Right lobe of liver (tissue), 6 donors: ENCODE data around the gene HDAC1. TPM values are rescaled to one million over a fixed set of nuclear protein-coding genes. Genes with fewer than 3 reads are reported as not detected.

Experiments used
- ATAC-seq, 4 donors: fragments of 200-7000 bp; cut with Tn5 transposase; one replicate each; pipeline ENCODE4 v1.9.1; 2020; ENCODE audit warnings: mild to moderate bottlenecking in 4 of 4, moderate library complexity in 4 of 4
- DNase-seq, 3 donors: peaks; one replicate each; pipeline ENCODE4 v3.0.0-alpha.2; 2020
- H3K27ac ChIP-seq, 3 donors: fragments of 200-600 bp; one replicate each; pipeline ENCODE4 v1.8.0; 2022
- H3K27me3 ChIP-seq, 2 donors: fragments of 200-600 bp; one replicate each; pipeline ENCODE4 v1.8.0; 2022
- H3K36me3 ChIP-seq, 4 donors: fragments of 200-600 bp; sonication (generic) in 1 of 4; one replicate each; pipeline versions ENCODE4 v1.5.1 to v1.8.0; 2017 to 2022; ENCODE audit warnings: control low read depth in 1 of 4
- H3K4me1 ChIP-seq, 4 donors: fragments of 200-600 bp; sonication (generic) in 1 of 4; one replicate each; pipeline versions ENCODE4 v1.5.1 to v1.8.0; 2017 to 2022; ENCODE audit warnings: control low read depth in 1 of 4
- H3K4me3 ChIP-seq, 3 donors: fragments of 200-600 bp; one replicate each; pipeline ENCODE4 v1.8.0; 2022
- H3K9me3 ChIP-seq, 4 donors: fragments of 200-600 bp; sonication (generic) in 1 of 4; one replicate each; pipeline versions ENCODE4 v1.5.1 to v1.8.0; 2017 to 2022; ENCODE audit warnings: control low read depth in 1 of 4
- POLR2A ChIP-seq: fragments of 450-650 bp; IDR thresholded peaks from one replicate; pipeline ENCODE4 v1.6.1; 2017; ENCODE audit warnings: antibody characterized with exemption, mild to moderate bottlenecking
- WGBS: methylation state at CpG from one replicate; pipeline ENCODE4 v1.1.6; 2018; ENCODE audit warnings: low coverage, low lambda C conversion rate; ENCODE audit not compliant: insufficient coverage; ENCODE audit errors: missing lambda C conversion rate; 5-methylcytosine and 5-hydroxymethylcytosine counted together
- intact Hi-C, 2 donors: fragments of 100-400 bp; cut with DNase I; formaldehyde crosslinking; loops; one replicate each; pipeline versions ENCODE4 v1.11.2 to v1.14.1; 2022
- total RNA-seq, 6 experiments: library from RNA; depleted of rRNA in 2 of 6; stranded (reverse); fragments of >200 nt in 2 of 6; fragmentation: NEBNext Ultra II Directional in 3 of 6; extraction: Animal tissue kit (Norgen Biotek cat#: 25700) in 3 of 6; gene quantifications; one replicate each; pipeline versions ENCODE4 v1.1.0 to v1.2.4, GENCODE V29; 2016 to 2023
- TF ChIP-seq, protein P1 (sequence below), 4 donors: fragments of 200-600 bp in 3 of 4; fragments of 450-650 bp in 1 of 4; IDR thresholded peaks; one replicate each; pipeline versions ENCODE4 v1.5.1 to v1.8.0; 2016 to 2022; ENCODE audit warnings: antibody characterized with exemption in 4 of 4, mild to moderate bottlenecking in 2 of 4
- donor health status: DM: no; HTN: yes; CAD: no.
- donor health status: DM: no; HTN: no; CAD: no.
- donor health status: DM: no; HTN: no; CAD: no.
- donor health status: DM: no; HTN: yes; CAD: no.
- donor health status: DM: no; HTN: yes; CAD: no.

Gene HDAC1
- total RNA-seq, 6 experiments from 2014 or later, result 24.0 to 40.6 (median 32.4) TPM

DNA sequence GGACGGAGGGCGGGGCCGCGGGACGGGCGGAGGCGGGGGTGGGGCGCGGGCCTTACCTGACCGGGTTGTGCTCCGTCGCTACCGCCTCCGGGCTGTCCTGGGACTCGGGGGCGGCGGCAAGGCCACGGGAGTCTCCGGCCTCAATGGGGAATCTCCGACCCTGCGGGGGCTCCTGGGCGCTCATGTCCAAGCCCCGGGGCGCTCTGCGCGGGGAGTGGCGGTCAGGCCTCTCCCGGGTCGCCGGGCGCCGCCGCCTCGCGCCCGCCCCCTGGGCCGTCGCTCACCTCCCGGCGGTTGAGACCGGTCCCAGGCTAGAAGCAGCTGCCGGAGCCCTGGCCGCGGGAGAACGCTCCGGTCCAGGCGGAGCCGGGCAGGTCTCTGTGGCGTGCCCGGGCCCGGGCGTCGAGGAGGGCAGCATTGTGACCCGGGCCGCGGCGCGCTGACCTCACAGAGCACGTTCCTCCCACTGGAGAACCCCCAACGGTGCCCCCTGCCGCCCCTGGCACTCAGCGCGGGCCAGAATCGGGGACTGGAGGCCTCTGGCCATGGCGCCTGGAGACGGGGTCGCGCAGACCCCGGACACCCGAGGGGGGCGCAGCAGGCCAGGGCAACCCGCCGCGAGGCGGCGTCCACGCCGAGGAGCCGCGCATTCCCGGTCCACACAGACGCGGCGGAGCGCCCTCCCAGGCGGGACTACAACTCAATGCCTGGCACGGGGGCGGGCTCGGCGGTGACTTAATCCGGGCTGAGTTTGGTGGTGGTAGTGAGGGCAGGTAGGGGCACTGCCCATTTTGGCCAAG is 70.0 kb downstream of the HDAC1 start:
- Histone ChIP-seq H3K4me1 (peaks cover 0 to 24% (median 6%) of the 10 kb centered on the region in 4 donors), H3K27me3 (no peaks in the 10 kb centered on the region), H3K36me3 (peaks cover 0 to 24% (median 4%) of the 10 kb centered on the region in 4 donors), H3K27ac (peak overlapping the region; percentile 13 to 37 (median 29)), H3K9me3 (no peaks in the 10 kb centered on the region), H3K4me3 (peak overlapping the region; percentile 17 to 43 (median 36))
- ATAC-seq (peak; percentile 66 to 72 (median 71)), DNase-seq (peak; percentile 67 to 79 (median 67))
- intact Hi-C loops, result loop anchor here in 1 of 2 donors (10.0 kb wide), 1 partner anchor 147 kb away; no protein-coding TSS in a partner anchor
- no peak for TF ChIP-seq POLR2A
- TF ChIP-seq, protein P1, sequence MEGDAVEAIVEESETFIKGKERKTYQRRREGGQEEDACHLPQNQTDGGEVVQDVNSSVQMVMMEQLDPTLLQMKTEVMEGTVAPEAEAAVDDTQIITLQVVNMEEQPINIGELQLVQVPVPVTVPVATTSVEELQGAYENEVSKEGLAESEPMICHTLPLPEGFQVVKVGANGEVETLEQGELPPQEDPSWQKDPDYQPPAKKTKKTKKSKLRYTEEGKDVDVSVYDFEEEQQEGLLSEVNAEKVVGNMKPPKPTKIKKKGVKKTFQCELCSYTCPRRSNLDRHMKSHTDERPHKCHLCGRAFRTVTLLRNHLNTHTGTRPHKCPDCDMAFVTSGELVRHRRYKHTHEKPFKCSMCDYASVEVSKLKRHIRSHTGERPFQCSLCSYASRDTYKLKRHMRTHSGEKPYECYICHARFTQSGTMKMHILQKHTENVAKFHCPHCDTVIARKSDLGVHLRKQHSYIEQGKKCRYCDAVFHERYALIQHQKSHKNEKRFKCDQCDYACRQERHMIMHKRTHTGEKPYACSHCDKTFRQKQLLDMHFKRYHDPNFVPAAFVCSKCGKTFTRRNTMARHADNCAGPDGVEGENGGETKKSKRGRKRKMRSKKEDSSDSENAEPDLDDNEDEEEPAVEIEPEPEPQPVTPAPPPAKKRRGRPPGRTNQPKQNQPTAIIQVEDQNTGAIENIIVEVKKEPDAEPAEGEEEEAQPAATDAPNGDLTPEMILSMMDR (IDR thresholded peaks at IDR 0.05), result peak; percentile 20 to 42 (median 34)
- WGBS, result 0% methylated on average over 2 of the region's 91 CpGs

DNA sequence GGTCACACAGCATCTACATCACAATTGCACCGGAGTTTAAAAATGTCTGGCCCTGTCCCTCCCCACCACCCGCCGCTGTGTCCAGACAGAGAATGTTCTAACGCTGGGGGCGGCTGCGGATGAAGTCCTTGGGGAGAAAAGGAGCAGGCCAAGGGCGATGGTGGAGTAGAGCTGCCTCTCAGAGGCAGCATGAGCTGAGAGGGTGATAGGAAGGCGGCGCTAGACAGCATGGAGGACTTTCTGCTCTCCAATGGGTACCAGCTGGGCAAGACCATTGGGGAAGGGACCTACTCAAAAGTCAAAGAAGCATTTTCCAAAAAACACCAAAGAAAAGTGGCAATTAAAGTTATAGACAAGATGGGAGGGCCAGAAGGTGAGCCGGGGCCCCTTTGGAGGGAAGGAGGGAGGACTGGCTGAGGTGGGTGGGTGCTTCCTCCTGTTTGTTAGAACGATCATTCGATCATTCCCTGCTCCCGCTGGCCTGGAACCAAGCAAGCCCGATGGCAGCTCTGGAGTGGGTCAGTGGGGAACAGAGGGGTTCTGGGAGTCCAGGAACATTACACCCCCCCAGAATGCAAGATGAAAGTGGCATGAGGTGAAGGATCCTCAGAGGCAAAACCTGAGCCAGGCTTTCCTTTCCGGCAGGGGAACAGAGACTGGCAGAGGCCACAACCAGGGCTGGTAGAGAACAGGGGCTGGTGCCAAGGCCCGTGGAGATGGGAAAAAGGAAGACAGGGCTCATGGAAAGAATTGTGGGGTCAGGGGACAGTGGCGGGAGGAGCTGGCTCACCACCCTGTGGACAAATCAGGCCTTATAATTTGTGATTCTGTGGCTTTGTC is 70.8 kb downstream of the HDAC1 start, which contains the start of the genes FAM229A and TSSK3:
Gene FAM229A, minus strand, starts transcription at position 12 of the 840 bp plus-strand sequence. CDS start 394 bp downstream, outside the sequence.
Gene TSSK3, plus strand, starts transcription at position 66 of the 840 bp plus-strand sequence. Its CDS starts 163 bp downstream, at position 229.
- H3K4me1 ChIP-seq, result peaks cover 0 to 23% (median 6%) of the 10 kb centered on the region in 4 donors
- H3K9me3 ChIP-seq, result no peaks in the 10 kb centered on the region
- WGBS, result 74% methylated on average over 17 of the region's 17 CpGs
- TF ChIP-seq, protein P1 (IDR thresholded peaks at IDR 0.05), result no peak
- TF ChIP-seq POLR2A, result no peak
- peak in 1 of 4 donors; percentile 2 for ATAC-seq
- H3K4me3 ChIP-seq, result peak within 1 kb of the TSS; percentile 17 to 43 (median 36)
- H3K36me3 ChIP-seq, result peaks cover 0 to 33% (median 6%) of the 10 kb centered on the region in 4 donors
- DNase-seq, result no peak
- no peaks in the 10 kb centered on the region for H3K27me3 ChIP-seq
- peak within 1 kb of the TSS; percentile 13 to 37 (median 29) for H3K27ac ChIP-seq
- intact Hi-C loops, result loop anchor here in 1 of 2 donors (10.0 kb wide), 1 partner anchor 148 kb away; no protein-coding TSS in a partner anchor

DNA sequence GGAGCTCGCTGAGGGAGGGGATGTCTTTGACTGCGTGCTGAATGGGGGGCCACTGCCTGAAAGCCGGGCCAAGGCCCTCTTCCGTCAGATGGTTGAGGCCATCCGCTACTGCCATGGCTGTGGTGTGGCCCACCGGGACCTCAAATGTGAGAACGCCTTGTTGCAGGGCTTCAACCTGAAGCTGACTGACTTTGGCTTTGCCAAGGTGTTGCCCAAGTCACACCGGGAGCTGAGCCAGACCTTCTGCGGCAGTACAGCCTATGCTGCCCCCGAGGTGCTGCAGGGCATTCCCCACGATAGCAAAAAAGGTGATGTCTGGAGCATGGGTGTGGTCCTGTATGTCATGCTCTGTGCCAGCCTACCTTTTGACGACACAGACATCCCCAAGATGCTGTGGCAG is 71.8 kb downstream of the HDAC1 start:
- TF ChIP-seq, protein P1 (IDR thresholded peaks at IDR 0.05), result peak in 2 of 4 donors; percentile 30 to 39
- TF ChIP-seq POLR2A, result no peak
- H3K4me1 ChIP-seq, result peaks cover 0 to 13% (median 6%) of the 10 kb centered on the region in 4 donors
- no peak overlapping the region for H3K4me3 ChIP-seq
- H3K27ac ChIP-seq, result no peak overlapping the region
- peaks cover 0 to 43% (median 10%) of the 10 kb centered on the region in 4 donors for H3K36me3 ChIP-seq
- H3K9me3 ChIP-seq, result no peaks in the 10 kb centered on the region
- no peaks in the 10 kb centered on the region for H3K27me3 ChIP-seq
- 35% methylated on average over 4 of the region's 12 CpGs for WGBS
- intact Hi-C loops, result loop anchor here in 1 of 2 donors (10.0 kb wide), 1 partner anchor 149 kb away; no protein-coding TSS in a partner anchor
- ATAC-seq, result peak; percentile 61 to 73 (median 72)
- peak; percentile 75 to 84 (median 82) for DNase-seq

DNA sequence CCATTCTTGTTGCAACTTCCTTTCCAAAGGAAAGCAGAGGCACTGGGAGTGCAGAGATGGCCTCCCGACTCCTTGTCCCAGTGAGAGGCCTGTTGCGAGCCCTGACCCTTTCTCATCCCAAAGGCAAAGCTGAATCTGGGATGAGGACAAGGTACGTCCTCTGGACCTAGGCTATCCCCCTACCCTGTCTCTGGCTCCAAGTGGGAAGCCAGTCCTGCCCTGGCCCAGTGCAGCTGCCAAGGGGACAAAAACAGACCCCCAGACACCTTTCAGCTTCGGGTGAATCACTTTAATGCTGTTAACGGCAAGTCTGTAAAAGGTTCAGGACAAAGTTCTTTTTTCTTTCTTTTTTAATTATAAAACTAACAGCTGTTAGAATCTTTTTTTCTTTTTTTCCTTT is 73.0 kb downstream of the HDAC1 start:
- TF ChIP-seq, protein P1 (IDR thresholded peaks at IDR 0.05), result no peak
- TF ChIP-seq POLR2A, result no peak
- 86% methylated on average over 3 of the region's 5 CpGs for WGBS
- Histone ChIP-seq H3K27me3 (no peaks in the 10 kb centered on the region), H3K9me3 (no peaks in the 10 kb centered on the region), H3K4me3 (no peak overlapping the region), H3K36me3 (peaks cover 0 to 54% (median 15%) of the 10 kb centered on the region in 4 donors), H3K27ac (no peak overlapping the region), H3K4me1 (peaks cover 0 to 13% (median 6%) of the 10 kb centered on the region in 4 donors)
- no peak for DNase-seq
- no peak for ATAC-seq
- intact Hi-C loops, result loop anchor here in 1 of 2 donors (10.0 kb wide), 1 partner anchor 150 kb away; no protein-coding TSS in a partner anchor
